ENCODE data around the gene C3orf18.

Gene C3orf18

DNA sequence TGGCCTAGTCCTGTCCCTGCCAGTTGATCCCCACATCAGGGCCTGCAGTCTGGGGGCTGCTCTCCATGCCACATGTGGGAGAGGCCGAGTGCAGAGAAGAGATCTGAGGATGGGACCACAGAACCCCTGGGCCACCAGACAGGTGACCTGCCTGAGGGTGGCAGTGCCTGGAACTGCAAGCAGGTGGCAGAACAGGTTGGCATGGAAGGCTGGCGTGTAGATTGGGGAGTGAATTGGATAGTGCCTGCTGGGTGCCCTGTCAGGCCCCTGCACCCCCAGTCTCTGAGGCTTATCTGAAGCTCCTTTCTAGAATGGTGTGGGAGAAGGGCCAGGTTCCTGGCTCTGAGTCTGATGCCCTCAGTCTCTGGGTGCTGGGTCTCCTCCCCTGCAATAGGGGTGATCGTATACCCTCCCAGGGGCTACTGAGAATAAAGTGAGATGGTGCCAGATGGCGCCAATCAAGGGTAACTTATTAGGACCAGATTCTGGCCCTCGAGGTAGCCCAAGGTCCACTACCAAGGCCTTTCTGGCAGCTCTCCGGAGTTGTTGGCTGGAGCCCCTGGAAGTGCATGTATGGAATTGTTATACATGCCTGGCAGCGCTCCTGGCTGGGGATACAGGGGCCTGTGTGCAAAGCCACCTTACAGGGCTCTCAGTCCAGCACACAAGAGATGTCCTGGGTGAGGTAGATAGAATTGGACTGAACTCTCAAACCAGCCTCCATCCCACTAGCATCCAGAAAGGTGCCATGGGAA, 15.7 kb downstream of the C3orf18 start:
- Histone ChIP-seq H3K27ac (ENCODE audit: low read depth in 2 of 2, low read length in 2 of 2) (no peak overlapping the region), H3K27me3 (ENCODE audit: control insufficient read depth in 2 of 2, insufficient read depth in 2 of 2, low read length in 2 of 2) (no peaks in the 10 kb centered on the region), H3K4me3 (ENCODE audit: low read length in 2 of 2) (no peak overlapping the region), H3K36me3 (ENCODE audit: control insufficient read depth in 2 of 2, insufficient read depth in 2 of 2, low read length in 2 of 2) (no peaks in the 10 kb centered on the region), H3K9ac (ENCODE audit: low read depth in 1 of 2, low read length in 2 of 2) (no peak overlapping the region), H3K9me3 (ENCODE audit: control insufficient read depth in 2 of 2, low read length in 2 of 2) (no peaks in the 10 kb centered on the region), H3K4me1 (ENCODE audit: control insufficient read depth in 2 of 2, insufficient read depth in 2 of 2, low read length in 2 of 2) (no peaks in the 10 kb centered on the region)

DNA sequence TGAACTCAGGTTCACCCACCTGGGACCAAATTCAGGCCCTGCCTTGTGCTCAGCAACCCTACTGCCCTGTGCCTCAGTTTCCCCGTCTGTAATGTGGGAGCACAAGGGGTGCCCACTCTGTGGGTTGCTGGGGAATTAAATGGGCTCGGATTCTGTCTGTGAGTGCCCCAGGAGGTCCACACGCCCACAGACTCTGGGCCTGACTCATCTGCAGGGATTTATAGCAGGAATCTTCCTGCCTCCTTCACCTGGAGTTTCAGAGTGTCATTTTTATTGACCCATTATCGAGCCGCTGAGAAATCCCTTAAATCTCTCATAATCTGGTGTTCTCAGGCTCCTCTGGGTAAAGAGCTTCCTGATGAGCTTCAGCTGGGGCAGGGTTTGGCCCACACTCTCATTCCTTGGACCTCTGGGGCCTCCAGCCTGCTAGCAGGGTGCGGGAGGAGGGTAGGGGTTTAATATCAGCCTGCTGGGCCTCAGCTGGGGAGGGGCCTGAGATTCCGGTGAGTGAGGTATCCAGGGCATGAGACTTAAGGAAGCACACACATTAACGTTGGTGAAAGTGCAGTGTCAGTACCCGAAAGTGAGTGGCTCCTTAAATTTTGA, 16.4 kb downstream of the C3orf18 start:
- H3K36me3 ChIP-seq (ENCODE audit: control insufficient read depth in 2 of 2, insufficient read depth in 2 of 2, low read length in 2 of 2) = no peaks in the 10 kb centered on the region
- H3K4me3 ChIP-seq (ENCODE audit: low read length in 2 of 2) = no peak overlapping the region
- H3K27ac ChIP-seq (ENCODE audit: low read depth in 2 of 2, low read length in 2 of 2) = no peak overlapping the region
- H3K4me1 ChIP-seq (ENCODE audit: control insufficient read depth in 2 of 2, insufficient read depth in 2 of 2, low read length in 2 of 2) = no peaks in the 10 kb centered on the region
- no peak overlapping the region for H3K9ac ChIP-seq (ENCODE audit: low read depth in 1 of 2, low read length in 2 of 2)
- no peaks in the 10 kb centered on the region for H3K27me3 ChIP-seq (ENCODE audit: control insufficient read depth in 2 of 2, insufficient read depth in 2 of 2, low read length in 2 of 2)
- no peaks in the 10 kb centered on the region for H3K9me3 ChIP-seq (ENCODE audit: control insufficient read depth in 2 of 2, low read length in 2 of 2)

DNA sequence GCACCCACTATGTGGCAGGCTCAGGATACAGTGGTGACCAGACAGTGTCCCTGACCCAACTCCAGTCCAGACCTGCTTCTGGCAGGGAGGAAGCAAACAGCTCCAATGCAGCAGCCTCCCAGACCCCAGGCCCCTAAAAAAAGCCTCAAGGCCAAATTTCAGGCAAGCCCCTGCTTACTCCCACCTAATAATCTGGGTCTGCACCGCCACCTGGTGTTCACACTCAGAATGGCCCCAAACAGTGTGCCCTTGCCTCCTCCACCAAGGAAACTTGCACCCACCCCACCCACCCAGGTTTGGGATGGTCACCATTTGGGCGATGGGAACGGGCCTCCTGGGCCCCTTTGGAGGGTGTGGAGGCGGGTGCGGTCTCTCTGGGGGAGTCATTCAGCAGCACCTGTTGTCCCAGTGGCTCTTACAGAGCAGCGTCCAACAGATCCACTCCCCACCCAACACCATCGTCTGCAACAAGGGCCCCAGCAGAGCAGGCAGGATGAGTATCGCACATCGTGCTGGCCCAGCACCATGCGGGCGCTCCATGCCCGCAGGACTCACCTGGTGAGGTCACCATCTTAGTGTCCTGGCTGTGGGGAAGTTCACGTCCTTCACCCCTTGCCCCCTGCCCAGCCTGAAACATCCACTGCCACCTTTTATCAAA, 17.3 kb downstream of the C3orf18 start:
- H3K9me3 ChIP-seq (ENCODE audit: control insufficient read depth in 2 of 2, low read length in 2 of 2) = no peaks in the 10 kb centered on the region
- no peaks in the 10 kb centered on the region for H3K4me1 ChIP-seq (ENCODE audit: control insufficient read depth in 2 of 2, insufficient read depth in 2 of 2, low read length in 2 of 2)
- no peak overlapping the region for H3K27ac ChIP-seq (ENCODE audit: low read depth in 2 of 2, low read length in 2 of 2)
- no peaks in the 10 kb centered on the region for H3K27me3 ChIP-seq (ENCODE audit: control insufficient read depth in 2 of 2, insufficient read depth in 2 of 2, low read length in 2 of 2)
- no peak overlapping the region for H3K4me3 ChIP-seq (ENCODE audit: low read length in 2 of 2)
- no peak overlapping the region for H3K9ac ChIP-seq (ENCODE audit: low read depth in 1 of 2, low read length in 2 of 2)
- no peaks in the 10 kb centered on the region for H3K36me3 ChIP-seq (ENCODE audit: control insufficient read depth in 2 of 2, insufficient read depth in 2 of 2, low read length in 2 of 2)

DNA sequence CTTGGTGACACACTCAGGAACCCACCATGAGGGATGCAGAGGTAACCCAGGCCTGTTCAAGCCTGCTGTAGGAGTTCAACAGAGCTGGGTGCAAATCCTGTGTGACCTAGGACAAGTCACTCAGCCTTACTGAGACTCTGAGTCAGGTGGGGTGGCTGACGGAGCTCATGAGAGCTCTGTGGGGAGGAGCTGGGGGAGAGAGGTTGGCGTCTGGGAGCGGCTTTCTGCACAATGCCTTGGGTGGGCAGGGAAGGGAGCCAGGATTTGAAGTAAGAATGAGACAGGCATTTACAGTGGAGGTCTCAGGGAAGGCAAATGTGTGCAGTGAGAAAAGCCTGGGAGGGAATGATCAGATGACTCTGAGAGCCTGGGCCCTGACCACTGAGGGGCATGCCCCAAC, 18.3 kb downstream of the C3orf18 start:
- no peak overlapping the region for H3K9ac ChIP-seq (ENCODE audit: low read depth in 1 of 2, low read length in 2 of 2)
- no peaks in the 10 kb centered on the region for H3K27me3 ChIP-seq (ENCODE audit: control insufficient read depth in 2 of 2, insufficient read depth in 2 of 2, low read length in 2 of 2)
- no peaks in the 10 kb centered on the region for H3K9me3 ChIP-seq (ENCODE audit: control insufficient read depth in 2 of 2, low read length in 2 of 2)
- H3K27ac ChIP-seq (ENCODE audit: low read depth in 2 of 2, low read length in 2 of 2) = no peak overlapping the region
- no peak overlapping the region for H3K4me3 ChIP-seq (ENCODE audit: low read length in 2 of 2)
- no peaks in the 10 kb centered on the region for H3K4me1 ChIP-seq (ENCODE audit: control insufficient read depth in 2 of 2, insufficient read depth in 2 of 2, low read length in 2 of 2)
- H3K36me3 ChIP-seq (ENCODE audit: control insufficient read depth in 2 of 2, insufficient read depth in 2 of 2, low read length in 2 of 2) = no peaks in the 10 kb centered on the region

DNA sequence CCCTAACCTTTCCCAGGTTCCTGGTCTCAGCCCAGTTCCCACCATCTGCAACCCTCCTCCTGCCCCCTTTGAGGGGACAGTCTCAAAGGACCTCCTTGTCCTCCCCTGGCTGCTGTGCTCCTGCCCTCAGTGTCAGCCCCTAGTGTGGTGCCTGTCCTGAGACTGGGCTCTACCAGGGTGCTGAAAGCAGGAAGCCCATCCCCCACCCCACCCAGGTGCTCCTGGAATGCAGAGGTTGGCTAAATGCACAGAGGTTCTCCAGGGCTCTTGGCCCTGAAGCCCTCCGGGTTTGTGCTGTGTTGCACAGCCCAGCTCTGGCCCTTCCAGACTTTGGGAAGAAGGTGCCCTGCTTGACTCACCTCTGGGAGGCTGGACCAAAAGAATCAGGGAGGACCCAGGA, 21.8 kb downstream of the C3orf18 start:
- Histone ChIP-seq H3K4me3 (ENCODE audit: low read length in 2 of 2) (no peak overlapping the region), H3K9me3 (ENCODE audit: control insufficient read depth in 2 of 2, low read length in 2 of 2) (no peaks in the 10 kb centered on the region), H3K27ac (ENCODE audit: low read depth in 2 of 2, low read length in 2 of 2) (no peak overlapping the region), H3K4me1 (ENCODE audit: control insufficient read depth in 2 of 2, insufficient read depth in 2 of 2, low read length in 2 of 2) (no peaks in the 10 kb centered on the region), H3K9ac (ENCODE audit: low read depth in 1 of 2, low read length in 2 of 2) (no peak overlapping the region), H3K27me3 (ENCODE audit: control insufficient read depth in 2 of 2, insufficient read depth in 2 of 2, low read length in 2 of 2) (no peaks in the 10 kb centered on the region), H3K36me3 (ENCODE audit: control insufficient read depth in 2 of 2, insufficient read depth in 2 of 2, low read length in 2 of 2) (no peaks in the 10 kb centered on the region)

DNA sequence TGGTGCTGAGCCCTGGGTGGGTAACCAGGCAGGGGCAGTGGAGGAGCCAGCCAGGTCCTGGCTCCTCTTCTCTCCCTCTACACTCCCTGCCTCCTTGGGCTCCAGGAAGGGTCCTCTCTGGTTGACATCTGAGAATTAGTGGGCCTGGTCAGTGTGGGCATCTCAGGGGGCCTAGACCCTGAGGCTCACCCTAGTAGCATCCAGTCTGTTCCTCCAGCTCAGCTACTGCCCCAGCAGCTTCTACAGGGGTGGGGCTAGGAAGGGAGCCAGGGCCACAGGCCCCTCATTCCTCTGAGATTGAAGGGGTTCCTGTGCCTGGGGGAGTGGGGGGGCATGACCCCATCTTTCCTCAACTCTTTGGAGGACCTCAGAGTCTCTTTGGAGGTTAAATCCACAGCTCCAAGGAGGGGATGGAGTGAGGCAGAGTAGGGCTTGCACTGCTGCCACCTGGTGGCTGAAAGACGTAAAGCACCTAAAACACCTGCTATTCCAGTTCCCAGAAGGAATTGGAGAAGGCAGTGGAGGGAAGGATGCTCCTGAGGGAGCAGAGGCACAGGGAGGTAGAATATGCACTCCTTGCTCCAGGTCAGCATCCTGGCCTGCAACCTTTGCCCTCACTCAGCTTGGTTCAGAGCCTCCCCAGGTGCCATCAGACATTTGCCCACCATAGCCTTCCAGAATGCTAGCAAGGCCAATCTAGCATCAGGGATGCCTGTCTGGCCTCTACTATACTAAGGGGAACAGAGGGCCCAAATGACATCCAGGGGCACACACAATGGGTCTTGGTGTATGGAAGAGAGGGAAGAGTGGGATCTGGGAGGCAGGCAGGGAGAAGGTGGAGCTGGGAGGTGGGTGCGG, 25.1 kb downstream of the C3orf18 start:
- H3K9ac ChIP-seq (ENCODE audit: low read depth in 1 of 2, low read length in 2 of 2) = no peak overlapping the region
- H3K9me3 ChIP-seq (ENCODE audit: control insufficient read depth in 2 of 2, low read length in 2 of 2) = no peaks in the 10 kb centered on the region
- no peak overlapping the region for H3K27ac ChIP-seq (ENCODE audit: low read depth in 2 of 2, low read length in 2 of 2)
- H3K27me3 ChIP-seq (ENCODE audit: control insufficient read depth in 2 of 2, insufficient read depth in 2 of 2, low read length in 2 of 2) = no peaks in the 10 kb centered on the region
- H3K36me3 ChIP-seq (ENCODE audit: control insufficient read depth in 2 of 2, insufficient read depth in 2 of 2, low read length in 2 of 2) = no peaks in the 10 kb centered on the region
- H3K4me3 ChIP-seq (ENCODE audit: low read length in 2 of 2) = no peak overlapping the region
- H3K4me1 ChIP-seq (ENCODE audit: control insufficient read depth in 2 of 2, insufficient read depth in 2 of 2, low read length in 2 of 2) = no peaks in the 10 kb centered on the region

DNA sequence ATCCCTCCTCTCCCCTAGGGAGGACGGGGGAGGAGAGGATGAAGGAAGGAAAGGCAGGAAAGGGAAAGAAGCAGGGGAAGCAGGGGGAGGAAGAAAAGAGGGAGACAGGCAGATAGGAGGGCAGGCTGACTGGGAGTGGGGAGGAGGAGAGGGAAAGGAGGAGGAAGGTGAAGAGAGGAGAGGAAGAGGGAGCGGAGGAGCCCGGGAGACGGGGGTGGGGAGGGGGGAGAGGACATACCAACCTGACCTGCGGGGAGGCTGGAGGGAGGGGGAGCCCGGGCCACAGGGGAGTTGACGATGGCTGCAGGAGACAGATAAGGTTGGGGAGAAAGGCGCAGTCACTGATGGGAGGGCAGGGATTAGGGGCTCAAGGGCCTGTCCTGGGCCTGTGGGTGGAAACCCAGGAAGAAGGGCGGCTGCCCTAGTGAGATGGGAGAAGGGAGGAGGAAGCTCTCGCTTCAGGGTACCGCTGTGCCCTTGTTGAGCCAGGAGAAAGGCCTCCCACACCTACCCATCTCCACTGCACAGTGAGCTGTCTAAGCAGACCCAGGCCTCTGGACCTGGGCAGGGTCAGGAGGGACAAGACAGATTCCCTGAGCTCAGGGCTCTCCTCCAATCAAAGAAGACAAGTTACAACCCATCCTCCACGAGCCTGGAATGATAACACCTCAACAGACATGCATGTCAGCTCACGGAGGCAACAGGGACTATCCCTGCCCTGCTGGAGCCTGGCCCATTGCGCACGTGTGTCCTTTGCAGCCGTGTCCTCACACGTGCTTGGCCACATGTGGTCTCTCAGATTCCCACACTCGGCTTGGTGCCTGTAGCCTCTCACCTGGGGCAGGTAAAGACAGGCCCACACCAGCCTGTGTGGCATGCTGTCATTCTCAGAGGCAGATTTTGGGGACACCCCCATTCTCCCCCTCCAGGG, 27.9 kb downstream of the C3orf18 start:
- Histone ChIP-seq H3K4me3 (ENCODE audit: low read length in 2 of 2) (no peak overlapping the region), H3K9ac (ENCODE audit: low read depth in 1 of 2, low read length in 2 of 2) (no peak overlapping the region), H3K27ac (ENCODE audit: low read depth in 2 of 2, low read length in 2 of 2) (no peak overlapping the region), H3K27me3 (ENCODE audit: control insufficient read depth in 2 of 2, insufficient read depth in 2 of 2, low read length in 2 of 2) (no peaks in the 10 kb centered on the region), H3K4me1 (ENCODE audit: control insufficient read depth in 2 of 2, insufficient read depth in 2 of 2, low read length in 2 of 2) (no peaks in the 10 kb centered on the region), H3K36me3 (ENCODE audit: control insufficient read depth in 2 of 2, insufficient read depth in 2 of 2, low read length in 2 of 2) (no peaks in the 10 kb centered on the region), H3K9me3 (ENCODE audit: control insufficient read depth in 2 of 2, low read length in 2 of 2) (no peaks in the 10 kb centered on the region)

DNA sequence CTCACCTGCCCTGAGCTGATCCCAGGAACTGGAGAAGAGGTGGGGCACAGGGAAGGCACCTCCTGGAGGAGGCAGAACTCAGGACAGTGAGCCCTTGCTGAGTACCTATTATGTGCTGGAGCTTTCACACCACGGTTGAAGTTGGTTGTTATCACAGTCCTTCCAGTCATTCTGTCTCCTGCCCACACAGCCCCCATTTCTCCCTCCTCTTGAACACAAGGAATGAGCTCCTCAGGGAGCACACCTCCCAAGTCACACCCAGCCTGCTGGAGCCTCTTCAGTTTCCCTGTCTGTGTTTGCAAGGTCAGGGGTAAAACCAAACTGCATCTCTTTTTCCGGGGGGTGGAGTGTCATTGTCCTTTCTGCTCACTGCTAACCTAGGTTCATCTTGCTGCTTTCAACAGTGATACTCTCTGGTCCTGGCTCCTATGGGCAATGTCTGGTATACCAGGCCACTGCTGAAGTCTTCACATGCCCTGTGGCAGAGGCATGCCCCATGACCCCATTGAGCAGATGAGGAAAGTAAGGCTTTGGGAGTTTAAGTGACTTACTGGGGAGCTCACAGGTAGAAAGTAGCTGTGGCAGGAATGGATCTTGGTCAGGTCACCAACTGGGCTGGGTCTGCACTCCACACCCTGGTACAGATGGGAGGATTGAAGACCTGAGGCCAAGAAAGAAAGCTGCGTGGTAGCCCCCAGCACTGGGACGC, 30.0 kb downstream of the C3orf18 start:
- Histone ChIP-seq H3K27me3 (ENCODE audit: control insufficient read depth in 2 of 2, insufficient read depth in 2 of 2, low read length in 2 of 2) (no peaks in the 10 kb centered on the region), H3K4me1 (ENCODE audit: control insufficient read depth in 2 of 2, insufficient read depth in 2 of 2, low read length in 2 of 2) (no peaks in the 10 kb centered on the region), H3K27ac (ENCODE audit: low read depth in 2 of 2, low read length in 2 of 2) (no peak overlapping the region), H3K9me3 (ENCODE audit: control insufficient read depth in 2 of 2, low read length in 2 of 2) (no peaks in the 10 kb centered on the region), H3K9ac (ENCODE audit: low read depth in 1 of 2, low read length in 2 of 2) (no peak overlapping the region), H3K4me3 (ENCODE audit: low read length in 2 of 2) (no peak overlapping the region), H3K36me3 (ENCODE audit: control insufficient read depth in 2 of 2, insufficient read depth in 2 of 2, low read length in 2 of 2) (no peaks in the 10 kb centered on the region)
